ENCODE results near the gene MLPH.

DNA sequence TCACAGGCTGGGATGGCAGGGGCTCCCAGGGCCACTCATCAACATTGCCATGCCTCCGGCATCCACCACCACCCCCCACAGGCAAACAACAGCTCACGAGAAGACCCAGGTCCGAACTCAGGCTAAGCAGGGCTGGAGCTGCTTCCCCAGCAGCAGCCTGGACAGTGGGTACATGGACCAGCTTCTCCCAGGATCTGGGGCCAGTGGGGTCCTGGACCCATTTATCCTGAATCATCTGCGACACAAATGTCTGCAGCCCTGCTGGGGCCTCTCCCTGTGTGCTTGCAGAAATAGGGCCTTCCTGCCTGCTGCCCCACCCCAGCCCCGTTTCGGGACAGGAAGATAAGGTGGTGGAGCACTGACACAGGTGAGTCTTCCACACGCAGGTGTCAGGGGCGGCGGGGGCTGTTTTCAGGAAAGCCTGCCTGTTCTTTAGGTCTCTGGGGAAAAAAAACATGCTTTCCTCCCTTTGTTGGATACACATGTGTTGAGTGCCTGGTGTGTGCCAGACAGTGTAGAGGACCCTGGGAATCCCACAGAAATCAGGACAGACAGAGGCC is 83.8 kb downstream of the MLPH start:
- TF ChIP-seq TAF1 (IDR thresholded peaks at IDR 0.05; ENCODE audit: low read depth, low read length) (no peak), POLR2AphosphoS5 (IDR thresholded peaks at IDR 0.05; ENCODE audit: low read depth, low read length) (no peak)
